HUDEP-2 (cell line): ENCODE measurements around the gene ANGPTL4.
"Not testable (repeated sequence)": the region's sequence is repeated elsewhere in the genome, so short reads cannot be mapped to it uniquely, and the experiment has no call there.

Experiments
- DNase-seq, 76 experiments: peaks; one replicate each; lab custom pipeline; 2025; ENCODE audit not compliant: unreplicated experiment in 76 of 76; lab: John Stamatoyannopoulos, UW

ANGPTL4 gene, protein sequence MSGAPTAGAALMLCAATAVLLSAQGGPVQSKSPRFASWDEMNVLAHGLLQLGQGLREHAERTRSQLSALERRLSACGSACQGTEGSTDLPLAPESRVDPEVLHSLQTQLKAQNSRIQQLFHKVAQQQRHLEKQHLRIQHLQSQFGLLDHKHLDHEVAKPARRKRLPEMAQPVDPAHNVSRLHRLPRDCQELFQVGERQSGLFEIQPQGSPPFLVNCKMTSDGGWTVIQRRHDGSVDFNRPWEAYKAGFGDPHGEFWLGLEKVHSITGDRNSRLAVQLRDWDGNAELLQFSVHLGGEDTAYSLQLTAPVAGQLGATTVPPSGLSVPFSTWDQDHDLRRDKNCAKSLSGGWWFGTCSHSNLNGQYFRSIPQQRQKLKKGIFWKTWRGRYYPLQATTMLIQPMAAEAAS

DNA sequence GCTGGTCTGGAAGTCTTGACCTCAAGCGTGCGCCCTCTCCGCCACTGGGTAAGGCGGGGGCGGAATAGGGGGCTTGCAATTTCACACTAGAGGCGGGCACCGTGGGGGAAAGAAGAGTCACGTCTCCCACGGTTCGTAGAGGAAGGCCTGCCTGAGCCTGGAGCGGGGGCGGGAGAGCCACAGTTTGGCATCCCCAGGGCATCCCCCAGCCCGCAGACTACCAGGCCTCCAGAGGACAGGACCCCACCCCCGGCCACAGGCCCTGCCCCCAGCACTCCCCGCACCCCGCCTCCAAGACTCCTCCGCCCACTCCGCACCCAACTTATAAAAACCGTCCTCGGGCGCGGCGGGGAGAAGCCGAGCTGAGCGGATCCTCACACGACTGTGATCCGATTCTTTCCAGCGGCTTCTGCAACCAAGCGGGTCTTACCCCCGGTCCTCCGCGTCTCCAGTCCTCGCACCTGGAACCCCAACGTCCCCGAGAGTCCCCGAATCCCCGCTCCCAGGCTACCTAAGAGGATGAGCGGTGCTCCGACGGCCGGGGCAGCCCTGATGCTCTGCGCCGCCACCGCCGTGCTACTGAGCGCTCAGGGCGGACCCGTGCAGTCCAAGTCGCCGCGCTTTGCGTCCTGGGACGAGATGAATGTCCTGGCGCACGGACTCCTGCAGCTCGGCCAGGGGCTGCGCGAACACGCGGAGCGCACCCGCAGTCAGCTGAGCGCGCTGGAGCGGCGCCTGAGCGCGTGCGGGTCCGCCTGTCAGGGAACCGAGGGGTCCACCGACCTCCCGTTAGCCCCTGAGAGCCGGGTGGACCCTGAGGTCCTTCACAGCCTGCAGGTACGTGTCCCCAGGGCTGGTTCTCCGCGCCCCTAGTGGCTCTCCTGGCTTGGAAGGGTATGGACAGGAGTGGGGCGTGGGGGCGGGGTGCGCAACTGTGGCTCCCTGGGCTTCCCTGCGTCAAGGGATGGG, at the start of gene ANGPTL4:
Gene ANGPTL4 (plus strand): TSS at position 353 of the 969 bp plus-strand sequence. CDS start 167 bp downstream, at position 520.
- DNase-seq, result peak in 46 of 76 experiments; percentile 19 to 82 (median 52)

DNA sequence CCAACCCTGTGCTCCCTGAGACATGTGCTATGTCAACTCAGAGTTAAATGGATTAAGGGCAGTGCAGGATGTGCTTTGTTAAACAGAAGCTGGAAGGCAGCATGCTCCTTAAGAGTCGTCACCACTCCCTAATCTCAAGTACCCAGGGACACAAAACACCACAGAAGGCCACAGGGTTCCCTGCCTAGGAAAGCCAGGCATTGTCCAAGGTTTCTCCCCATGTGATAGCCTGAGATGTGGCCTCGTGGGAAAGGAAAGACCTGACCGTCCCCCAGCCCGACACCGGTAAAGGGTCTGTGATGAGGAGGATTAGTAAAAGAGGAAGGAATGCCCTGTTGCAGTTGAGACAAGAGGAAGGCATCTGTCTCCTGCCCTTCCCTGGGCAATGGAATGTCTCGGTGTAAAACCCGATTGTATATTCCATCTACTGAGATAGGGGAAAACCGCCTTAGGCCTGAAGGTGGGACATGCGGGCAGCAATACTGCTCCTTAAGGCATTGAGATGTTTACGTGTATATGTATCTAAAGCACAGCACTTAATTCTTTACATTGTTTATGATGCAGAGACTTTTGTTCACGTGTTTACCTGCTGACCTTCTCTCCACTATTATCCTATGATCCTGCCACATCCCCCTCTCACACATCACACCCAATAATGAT, 48.8 kb upstream of the ANGPTL4 start:
- not testable (repeated sequence) for DNase-seq

DNA sequence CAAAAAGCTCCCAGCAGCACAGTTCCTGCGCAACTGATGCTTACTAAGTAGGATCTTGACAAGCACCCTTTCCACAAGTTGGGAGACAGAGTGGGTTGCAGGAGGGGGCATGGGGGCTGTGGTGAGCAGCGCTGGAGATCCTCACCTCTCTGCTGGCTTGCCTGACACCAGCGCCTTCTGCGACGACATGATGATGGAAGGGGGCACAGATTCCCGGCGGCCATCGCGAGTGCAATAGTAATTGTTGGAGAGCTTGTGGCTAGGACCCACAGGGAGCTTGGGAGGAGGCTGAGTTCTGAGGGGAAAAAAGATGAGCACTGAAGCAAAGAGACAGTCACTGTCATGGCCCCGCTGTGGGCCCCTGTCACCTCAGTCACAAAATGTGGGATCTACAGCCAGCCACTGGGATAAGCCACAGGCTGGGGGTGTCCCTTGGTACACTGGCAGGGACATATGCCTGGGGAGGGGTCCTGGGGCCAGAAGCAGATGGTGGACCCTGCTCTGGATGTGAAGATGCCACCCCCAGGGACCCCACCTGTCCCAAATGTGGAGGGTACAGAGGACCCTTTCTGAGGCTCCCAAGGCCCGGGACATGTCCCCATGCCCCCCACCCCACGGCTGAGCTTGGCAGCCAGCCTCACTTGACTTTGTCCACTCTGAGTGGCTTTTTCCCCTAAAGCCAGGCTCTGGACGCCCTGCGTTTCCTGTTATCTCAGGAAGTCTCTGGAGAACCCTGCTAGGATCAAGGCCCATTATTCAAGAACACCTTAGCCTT, 47.4 kb upstream of the ANGPTL4 start:
- no peak for DNase-seq

DNA sequence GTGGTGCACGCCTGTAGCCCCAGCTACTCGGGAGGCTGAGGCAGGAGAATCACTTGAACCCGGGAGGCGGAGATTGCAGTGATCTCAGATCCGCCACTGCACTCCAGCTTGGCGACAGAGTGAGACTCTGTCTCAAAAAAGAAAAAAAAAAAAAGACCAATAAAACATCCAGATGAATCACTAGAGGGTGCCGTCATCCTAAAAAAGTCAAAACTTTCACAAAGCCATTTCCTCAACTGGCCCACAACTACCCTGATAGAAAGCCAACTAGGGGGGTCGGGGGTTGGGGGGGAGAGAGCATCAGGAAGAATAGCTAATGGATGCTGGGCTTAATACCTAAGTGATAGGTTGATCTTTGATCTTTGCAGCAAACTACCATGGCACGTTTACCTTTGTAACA, 45.1 kb upstream of the ANGPTL4 start:
- peak in 3 of 76 experiments; percentile 23 to 24 (median 23) for DNase-seq

DNA sequence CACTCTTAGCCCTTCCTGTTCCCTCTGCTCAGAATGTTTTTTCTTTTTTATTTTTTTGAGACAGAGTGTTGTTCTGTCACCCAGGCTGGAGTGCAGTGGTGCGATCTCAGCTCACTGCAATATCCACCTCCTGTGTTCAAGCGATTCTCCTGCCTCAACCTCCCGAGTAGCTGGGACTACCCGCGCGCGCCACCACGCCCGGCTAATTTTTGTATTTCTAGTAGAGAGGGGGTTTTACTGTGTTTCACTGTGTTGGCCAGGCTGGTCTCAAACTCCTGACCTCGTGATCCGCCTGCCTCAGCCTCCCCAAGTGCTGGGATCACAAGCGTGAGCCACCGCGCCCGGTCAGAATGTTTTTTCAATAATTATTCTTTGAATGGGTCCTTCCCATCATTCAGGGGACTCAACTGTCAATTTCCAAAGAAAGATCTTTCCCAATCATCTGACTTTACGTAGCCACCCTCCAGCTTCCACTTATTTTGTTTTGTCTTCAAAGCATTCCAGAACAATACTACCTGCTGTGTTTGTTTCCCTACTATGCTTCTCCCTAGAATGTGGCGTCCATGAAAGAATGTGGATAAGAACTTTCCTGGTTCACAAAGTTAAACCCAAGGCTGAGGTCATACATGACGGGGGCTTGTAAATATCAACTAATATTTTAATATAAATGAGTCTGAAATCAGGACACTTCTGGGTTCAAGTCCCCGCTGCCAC, 44.0 kb upstream of the ANGPTL4 start:
- no peak for DNase-seq

DNA sequence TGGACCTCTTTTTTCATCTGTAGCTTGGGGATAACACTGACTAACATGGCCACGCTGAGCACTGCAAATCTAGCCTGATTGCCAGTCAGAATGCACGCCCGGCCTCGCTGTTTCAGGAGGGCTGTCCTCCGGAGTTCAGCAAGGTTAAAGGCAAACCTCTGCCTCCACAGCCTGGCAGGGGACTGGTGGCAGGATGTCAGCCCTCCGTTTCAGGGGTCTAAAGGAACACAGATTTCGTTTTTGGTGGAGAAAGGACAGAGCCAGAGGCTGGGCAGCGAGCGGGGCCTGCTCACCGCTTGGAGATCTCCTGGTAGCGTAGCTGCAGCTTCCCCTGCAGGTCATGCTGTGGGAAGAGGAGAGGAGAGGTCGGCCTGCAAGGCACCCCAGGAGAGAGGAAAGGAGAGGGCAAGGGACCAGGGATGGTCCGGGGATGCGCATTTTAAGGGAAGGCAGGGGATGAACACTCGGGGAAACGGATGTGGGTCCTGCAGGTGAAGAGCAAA, 43.3 kb upstream of the ANGPTL4 start:
- peak in 15 of 76 experiments; percentile 14 to 79 (median 42) for DNase-seq

DNA sequence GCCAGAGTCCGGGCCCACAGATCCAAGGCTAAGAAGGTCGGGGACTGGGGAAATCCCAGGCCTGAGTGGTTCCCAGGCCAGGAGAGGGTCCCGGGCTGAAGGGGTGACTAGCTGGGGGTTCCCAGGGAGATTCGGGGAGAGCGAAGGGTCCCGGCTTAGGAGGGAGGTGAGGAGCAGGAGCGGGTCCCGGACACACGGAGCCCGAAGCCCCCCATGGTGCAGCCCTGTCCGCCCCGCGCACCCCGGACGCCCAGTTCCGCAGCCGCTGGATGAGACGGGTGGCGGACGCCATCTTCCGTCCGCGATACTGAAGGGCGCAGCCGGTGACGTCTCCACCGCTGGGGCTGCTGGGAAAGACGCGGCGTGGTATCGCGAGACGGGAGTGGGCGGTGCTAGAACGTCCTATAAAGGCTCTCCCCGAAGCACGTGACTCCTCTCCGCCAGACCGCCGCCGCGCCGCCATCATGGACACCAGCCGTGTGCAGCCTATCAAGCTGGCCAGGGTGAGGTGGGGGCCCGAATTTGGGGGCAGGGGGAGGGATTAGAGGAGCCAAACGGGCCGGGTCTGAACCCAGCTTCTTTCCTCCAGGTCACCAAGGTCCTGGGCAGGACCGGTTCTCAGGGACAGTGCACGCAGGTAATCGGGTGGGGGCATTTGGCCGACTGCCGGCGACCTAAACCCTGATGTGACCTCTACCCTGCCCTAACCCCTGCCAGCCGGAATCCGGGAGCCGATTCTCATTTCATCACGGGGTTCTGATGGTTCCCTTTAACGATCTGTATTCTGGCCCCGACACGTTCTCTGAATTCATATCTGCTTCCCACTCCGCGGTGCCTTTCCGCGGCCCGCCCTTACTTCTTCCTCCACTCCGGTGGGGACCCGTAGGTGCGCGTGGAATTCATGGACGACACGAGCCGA, 42.6 kb upstream of the ANGPTL4 start, which contains the start of the genes NDUFA7 and RPS28:
Gene NDUFA7 (minus strand): TSS at position 309 of the 919 bp plus-strand sequence. CDS start 17 bp downstream, at position 292.
Gene RPS28 (plus strand): TSS at position 430 of the 919 bp plus-strand sequence. CDS start 35 bp downstream, at position 465.
- DNase-seq, result peak in 74 of 76 experiments; percentile 36 to 98 (median 95)

DNA sequence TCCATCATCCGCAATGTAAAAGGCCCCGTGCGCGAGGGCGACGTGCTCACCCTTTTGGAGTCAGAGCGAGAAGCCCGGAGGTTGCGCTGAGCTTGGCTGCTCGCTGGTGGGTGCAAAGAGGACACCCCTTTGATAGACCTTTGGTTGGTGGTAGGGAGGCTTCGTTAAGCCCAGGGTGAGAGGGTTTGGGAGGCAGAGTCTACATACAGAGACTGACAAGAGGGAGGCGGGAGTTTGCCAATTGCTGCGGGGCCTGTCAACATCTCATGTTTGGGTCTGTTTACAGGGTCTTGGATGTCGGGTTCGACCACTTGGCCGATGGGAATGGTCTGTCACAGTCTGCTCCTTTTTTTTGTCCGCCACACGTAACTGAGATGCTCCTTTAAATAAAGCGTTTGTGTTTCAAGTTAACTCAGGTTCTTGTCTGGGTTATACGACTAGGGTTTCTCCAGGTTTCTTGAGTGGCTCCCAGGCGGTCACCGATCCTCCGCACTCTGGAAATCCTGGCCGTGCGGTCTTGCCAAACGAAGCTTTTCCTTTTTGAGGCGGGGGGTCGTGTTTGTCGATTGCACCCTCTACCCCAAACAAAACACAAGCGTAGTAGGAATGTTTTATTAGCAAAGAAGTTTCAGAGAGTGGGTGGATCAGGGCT, 41.8 kb upstream of the ANGPTL4 start:
- DNase-seq, result peak in 4 of 76 experiments; percentile 14 to 55 (median 44)

DNA sequence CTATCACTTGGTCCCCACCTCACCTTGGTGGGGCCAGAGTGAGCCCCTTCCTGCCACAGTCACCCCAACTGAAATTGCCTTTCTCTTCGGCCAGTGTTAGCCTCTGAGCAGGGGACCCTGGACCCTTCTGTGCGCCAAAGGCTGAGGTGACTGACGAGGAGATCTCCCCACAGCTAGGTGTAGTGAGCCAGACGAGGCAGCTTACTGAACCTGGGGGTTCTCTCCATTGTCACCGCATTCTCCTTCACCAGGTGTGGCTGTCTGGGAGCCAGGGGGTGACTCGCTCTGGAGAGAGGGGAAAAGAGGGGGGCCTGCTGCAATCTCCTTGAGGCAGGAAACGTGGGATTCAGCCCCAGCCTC, 41.3 kb upstream of the ANGPTL4 start:
- no peak for DNase-seq

DNA sequence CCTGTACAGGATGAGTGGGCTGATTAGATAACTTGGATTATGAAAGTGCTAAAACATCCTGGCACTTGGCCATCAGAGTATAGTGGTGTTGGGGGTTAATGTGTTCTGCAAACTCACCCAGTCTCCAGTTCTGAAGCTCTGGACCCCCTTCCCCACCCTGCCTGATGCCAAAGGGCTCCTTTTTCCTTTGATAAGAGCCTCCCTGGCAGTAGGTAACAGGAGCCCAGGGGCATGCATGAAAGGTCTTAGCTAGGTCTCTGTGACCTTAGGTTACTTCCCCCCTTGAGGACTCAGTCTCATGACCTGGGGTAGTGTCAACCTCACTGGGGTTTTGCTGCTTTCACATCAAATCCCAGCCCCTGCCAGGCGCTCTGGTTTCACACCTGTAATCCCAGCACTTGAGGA, 40.2 kb upstream of the ANGPTL4 start:
- DNase-seq, result peak in 27 of 76 experiments; percentile 20 to 69 (median 35)

DNA sequence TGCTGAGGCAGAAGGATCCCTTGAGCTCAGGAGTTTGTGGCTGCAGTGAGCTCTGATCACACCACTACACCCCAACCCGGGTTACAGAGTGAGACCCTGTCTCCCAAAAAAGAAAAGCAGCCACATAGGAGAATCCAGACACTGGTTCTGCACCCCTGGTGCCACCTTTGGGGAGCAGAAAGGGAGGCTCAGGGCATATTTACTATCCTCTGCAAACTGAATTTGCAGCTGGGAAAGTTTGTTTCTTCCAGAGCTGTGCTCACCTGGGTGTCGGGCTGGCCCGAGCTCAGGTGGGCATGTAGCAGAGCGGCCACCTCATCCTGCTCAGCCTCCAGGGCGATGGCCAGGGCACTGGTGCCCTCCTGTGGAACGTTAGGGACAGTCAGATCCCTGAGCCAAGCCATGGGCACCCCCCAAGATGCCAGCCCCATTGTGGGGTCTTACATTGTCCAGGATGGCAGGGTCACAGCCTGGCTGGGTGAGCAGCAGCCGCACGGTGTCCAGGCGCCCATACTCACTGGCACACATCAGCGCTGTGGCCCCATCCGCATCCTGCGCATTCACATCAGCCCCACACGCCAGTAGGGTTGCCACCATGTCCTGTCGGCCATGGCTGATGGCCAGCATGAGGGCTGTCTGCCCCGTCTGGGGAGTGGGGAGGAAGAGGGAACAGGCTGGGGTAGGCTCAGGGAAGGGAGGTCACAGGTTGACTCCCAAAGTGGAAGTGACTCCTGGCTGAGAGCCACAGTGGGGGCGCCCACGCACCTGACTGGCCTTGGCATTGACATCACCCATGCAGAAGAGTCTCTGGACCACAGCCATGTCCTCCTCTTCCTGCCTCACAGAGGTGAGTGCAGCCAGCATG, 39.5 kb upstream of the ANGPTL4 start:
- peak in 30 of 76 experiments; percentile 13 to 69 (median 34) for DNase-seq

DNA sequence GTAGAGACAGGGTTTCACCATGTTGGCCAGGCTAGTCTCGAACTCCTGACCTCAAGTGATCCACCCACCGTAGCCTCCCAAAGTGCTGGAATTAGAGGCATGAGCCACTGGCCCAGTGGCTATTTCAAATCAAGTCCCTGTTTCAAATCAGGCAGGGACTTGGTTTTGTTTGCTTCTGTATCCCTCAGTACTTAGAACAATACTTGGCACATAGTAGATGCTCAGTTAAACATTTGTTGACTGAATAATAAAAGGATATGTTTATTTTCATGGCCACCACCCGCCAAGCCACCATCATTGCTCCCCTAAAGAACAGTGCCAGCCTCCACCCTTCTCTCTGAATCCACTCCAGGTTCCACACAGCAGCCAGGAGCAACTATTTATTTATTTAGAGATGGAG, 38.5 kb upstream of the ANGPTL4 start:
- DNase-seq, result no peak

DNA sequence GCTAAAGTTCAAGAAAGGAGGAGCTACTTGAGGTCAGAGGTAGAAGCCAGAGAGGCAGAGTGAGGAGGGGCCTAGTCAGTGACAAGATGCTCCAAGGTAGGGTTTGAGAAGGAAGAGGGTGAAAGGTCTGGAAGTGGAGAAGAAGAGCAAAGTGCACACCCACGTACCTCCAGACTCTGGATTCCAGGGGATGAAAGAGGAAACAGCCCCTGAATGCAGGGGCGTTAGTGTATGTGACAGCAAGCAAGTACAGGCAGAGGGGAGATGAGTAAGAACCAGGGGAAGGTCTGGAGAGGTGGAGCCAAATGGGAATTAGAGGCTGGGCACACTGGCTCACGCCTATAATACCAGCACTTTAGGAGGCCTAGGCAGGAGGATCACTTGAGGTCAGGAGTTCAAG, 34.0 kb upstream of the ANGPTL4 start:
- no peak for DNase-seq

DNA sequence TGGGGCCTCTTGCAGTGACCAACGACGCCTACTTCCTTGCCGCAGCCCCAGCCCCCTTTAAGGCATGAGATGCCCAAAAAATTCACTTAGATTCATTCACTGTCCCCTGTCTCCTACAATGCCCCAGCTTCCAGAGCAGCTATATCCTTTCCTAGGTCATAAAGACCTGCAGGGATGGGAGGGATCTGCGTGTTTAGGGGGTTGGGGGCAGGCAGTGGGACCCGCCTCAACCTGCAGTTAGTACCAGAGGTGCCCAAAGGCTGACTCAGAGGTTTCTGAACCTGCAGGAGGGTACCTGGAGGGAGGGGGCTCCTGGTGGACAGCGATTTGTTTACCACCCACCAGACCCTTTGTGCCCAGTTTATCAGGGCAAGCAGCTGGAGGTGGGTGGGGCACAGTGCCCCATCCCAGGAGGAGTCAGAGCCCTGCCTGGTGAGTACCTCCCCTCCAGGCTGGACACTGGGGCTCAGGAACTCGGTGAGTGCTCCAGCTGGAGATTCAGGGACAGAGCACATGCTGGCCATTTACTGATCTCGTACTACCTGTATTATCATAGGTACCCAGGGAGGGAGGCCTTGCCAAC, 32.6 kb upstream of the ANGPTL4 start:
- peak in 8 of 76 experiments; percentile 16 to 37 (median 22) for DNase-seq

DNA sequence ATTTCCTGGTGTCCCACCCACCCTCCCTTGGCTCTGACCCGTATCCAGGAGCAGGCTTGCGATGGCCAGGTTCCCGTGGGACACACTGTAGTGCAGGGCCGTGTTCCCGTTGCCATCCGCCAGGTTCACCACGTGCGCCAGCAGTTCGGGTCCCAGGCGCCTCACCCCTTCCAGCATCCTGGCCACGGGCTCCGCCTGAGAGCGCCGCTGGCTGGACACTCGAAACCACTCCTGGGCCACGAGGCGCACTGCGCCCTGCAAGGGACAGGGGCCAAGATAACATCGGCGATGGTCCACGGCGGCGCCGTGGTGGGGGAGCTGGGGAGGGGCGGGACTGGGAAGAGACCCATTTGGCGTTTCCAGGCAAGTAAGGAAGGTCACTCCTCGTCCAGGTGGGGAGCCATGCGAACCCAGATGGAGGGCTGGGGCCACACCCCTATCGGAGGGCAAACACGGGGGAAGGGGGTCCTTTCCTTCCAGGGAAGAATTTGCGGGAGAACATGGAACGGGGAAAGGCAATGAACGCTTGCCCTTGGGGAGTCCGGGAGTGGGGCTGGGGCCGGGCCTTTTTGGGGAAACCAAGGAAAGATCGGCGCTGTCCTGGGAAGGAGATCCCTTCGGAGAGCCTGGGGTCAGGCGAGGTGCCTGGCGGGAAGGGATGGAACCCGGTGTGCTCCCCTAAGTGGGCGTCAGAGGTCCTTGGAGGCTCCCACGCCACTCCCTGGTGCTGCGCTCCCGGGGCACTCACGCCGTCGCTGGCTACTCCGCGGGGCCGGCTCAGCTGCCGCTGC, 30.8 kb upstream of the ANGPTL4 start:
- DNase-seq, result no peak
